Measurements from ENCODE around the gene CCDC88C.
A peak's percentile ranks its signal among the peaks of the same experiment; 100 is the strongest.
"Not testable (repeated sequence)": the region's sequence is repeated elsewhere in the genome, so short reads cannot be mapped to it uniquely, and the experiment has no call there.

Gene CCDC88C

GRCh38 chr14:91242635-91243034 is 175.0 kb downstream of the CCDC88C start:
- DNase-seq, result no peak

GRCh38 chr14:91241863-91242262 is 175.8 kb downstream of the CCDC88C start:
- peak; percentile 64 for DNase-seq

DNA sequence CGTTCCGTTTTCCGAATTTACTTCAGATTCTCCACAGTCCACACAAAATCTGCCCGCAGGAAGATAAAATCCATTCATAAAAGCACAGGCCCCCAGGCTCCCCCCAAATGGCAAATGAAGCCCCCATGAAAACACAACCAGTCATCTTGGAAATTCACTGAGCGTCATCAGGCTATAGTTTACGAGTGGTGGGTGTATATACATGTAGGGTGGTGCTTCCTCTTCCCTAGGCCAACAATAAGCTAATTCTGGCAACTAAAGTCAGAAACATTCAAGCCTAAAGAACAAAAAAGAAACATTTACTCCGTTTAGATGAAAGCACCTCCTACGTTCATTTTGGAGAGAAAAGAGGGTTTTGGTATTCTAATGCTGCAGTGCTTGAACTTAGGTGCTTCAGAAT is 179.0 kb downstream of the CCDC88C start:
- no peak for DNase-seq

- no peak for DNase-seq
Observed at GRCh38 chr14:91238085-91238484, 179.5 kb downstream of the CCDC88C start.

DNA sequence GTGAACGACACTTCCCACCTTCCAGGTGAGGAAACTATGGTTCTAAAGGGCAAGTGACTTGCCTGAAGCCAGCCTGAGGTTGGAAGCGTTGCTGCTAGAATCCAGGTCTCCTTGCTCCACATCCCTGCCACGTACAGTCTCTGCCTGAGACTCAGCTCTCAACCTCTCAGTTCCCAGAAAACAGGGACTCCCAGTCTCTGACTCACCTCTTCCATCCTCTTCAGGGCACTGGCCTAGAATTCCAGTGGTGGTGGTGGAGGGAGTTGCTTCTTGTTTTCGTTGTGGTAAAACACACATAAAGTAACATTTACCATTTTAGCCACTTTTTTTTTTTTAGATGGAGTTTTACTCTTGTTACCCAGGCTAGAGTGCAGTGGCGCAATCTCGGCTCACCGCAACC is 180.4 kb downstream of the CCDC88C start:
- no peak for DNase-seq

GRCh38 chr14:91235841-91236240 is 181.8 kb downstream of the CCDC88C start:
- DNase-seq, result no peak

GRCh38 chr14:91234791-91235114 is 182.9 kb downstream of the CCDC88C start:
- DNase-seq, result no peak

- no peak for DNase-seq
Observed at GRCh38 chr14:91233936-91234790, 183.5 kb downstream of the CCDC88C start.

DNA sequence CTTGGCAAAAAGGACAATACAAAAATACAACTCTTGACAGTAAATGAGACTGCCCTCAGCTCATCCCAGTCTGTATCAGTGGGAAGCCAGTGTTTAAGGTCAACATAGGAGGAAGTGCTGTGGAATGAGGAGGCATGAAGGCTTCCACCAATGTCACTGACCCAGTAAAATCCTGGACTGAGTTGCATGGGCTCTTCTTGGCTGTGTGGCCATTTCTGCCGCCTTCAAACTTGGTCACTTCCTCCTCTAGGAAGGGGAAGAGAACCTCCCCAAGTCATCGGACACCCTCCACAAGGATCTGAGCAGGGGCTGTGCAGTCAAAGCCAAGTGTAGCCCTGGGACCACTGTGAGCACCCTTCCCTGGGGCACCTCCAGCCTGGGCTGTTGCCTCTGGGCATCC is 185.0 kb downstream of the CCDC88C start:
- DNase-seq, result no peak

DNA sequence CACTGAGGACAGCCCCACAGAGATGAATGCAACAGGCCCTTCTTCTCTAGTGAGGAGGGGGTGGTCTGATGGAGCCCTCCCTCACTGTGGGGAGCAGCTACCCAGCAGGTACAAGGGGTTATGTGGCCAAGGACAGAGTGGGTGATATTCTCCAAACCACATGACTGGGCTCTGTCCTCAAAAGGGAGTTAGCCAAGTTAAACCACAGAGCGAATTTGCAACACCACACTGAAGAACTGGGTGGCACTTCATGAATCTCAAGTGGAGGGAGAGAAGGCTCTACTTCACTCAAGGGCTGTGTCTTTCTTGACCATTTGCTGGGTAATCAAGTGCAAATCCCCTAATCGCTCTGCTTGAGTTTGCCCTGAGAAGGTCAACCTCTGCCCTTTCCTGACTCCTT is 185.6 kb downstream of the CCDC88C start:
- DNase-seq, result no peak

GRCh38 chr14:91231446-91231845 is 186.2 kb downstream of the CCDC88C start:
- peak; percentile 38 for DNase-seq

DNA sequence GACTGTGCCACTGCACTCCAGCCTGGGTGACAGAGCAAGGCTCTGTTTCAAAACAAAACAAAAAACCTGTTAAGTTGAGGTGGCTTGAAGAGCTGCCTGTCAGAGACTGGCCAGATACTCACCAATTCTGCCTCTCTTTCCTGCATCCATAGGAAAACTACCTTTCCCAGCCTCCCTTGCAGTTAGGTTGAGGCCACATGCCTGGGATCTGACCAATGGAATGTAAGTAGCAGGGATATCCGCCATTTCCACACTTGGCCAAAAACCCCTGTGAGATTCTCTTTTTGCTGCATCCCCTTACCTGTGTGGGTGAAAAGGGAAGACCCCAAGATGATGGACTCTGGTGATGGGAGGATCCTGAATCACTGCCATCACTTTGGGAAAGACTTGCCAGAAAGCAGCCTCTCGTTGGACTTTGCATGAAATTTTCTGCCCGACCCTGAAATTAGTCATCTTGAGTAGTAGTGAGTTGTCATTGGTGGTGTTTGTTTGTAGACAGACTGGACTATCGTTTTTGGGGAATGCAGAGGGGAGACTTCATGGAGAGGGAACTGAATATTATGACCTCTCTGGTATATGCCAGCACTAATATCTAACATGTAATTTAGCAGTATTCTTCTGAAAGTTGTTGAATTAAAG is 187.1 kb downstream of the CCDC88C start:
- no peak for DNase-seq

- DNase-seq, result peak; percentile 83
Observed at GRCh38 chr14:91229743-91230200, 187.8 kb downstream of the CCDC88C start.

GRCh38 chr14:91229005-91229382 is 188.6 kb downstream of the CCDC88C start:
- DNase-seq, result no peak

DNA sequence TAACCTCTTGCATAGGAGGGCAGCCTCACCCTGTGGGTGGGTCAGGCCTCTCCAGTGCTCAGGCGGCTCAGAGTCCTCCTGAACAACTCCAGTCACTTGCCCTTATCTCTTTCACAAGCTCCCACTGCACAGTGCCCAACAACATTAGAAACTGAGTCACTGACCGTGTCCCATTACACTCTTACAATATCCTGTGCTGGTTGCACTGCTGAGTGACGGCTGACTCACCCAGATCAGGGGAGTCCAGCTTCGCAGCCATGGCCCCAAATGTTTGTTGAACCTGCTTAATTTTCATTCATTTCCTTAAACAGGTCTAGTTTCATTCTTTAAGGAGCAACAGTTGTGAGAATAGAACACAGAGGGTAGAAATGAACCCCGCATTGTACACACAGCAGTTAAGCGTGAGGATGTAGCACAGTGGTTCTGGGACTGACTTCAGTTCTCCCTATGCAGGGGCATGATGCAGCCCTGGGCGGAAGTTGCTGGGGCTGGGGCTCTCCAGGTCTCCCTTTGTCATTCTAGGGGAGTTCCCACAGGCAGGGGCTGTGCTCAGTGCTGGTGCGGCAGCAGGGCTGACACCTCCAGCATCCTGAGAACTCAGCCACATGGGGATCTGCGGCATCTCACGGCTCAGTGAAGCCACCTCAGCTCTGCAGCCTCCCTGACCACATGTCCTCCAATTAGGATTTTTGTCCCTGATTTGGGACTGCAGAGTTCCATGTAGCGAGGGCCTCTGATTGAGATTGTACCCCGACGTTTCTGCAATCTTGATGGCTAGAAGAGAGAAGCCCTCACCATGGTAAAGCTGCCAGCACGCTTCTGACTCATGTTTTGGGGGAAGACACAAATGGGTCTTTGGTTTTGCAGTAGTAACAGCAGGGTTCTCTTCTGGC is 189.3 kb downstream of the CCDC88C start:
- DNase-seq, result peak; percentile 86

GRCh38 chr14:91227183-91227628 is 190.4 kb downstream of the CCDC88C start:
- DNase-seq, result peak; percentile 43

GRCh38 chr14:91226360-91226759 is 191.3 kb downstream of the CCDC88C start:
- DNase-seq, result not testable (repeated sequence)

GRCh38 chr14:91225025-91225424 is 192.6 kb downstream of the CCDC88C start:
- no peak for DNase-seq

DNA sequence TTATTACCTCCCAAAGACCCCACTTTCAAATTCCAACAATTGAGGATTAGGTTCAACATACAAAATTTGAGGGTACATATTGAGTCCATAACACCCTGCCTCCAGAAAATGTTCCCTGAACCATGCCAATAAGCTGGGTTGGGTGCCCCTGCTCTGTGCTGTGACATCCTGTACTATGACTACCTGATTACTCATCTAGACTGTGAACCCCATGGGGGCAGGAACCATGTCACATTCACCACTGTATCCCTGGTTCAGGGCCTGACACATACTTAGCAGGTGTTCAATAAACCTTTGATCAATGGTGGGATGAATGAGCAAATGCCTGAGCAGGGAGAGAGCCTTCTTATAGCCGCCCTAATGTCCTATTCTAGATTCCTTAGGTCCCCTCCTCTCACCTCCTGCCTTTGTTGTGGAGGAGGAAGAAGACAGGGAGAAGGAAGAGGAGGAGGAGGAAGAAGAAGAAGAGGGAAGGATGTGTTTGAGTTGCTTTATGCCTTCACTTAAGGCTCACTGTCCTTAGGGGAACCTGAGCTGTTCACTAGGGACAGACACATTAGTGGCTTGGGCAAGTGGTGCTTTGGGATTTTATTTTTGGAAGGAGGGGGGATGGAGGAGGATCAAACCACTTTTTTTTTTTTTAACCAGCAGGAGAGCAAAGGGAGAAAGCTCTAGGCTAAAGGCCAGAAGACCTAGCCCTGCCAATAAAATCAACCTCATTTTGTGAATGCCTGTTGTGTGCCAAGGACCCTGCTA is 194.4 kb downstream of the CCDC88C start:
- peak; percentile 58 for DNase-seq
